Stimulated activated CD8-positive, alpha-beta memory T cell treated with anti-CD3 and anti-CD28 coated beads, Interleukin-7, amount 100 ng/mL, for 1 hour (primary cell): ENCODE data around the gene ENPP3.
"Not testable (repeated sequence)": the region's sequence is repeated elsewhere in the genome, so short reads cannot be mapped to it uniquely, and the experiment has no call there.

Experiments used
- DNase-seq, 2 donors: peaks; one replicate each; pipeline ENCODE4 v3.0.0-alpha.2; 2020; ENCODE audit warnings: low read depth in 2 of 2

ENPP3 gene

GRCh38 chr6:131736003-131736596, 99.0 kb downstream of the ENPP3 start:
- no peak for DNase-seq

GRCh38 chr6:131736811-131737210, 99.7 kb downstream of the ENPP3 start:
- no peak for DNase-seq

GRCh38 chr6:131739136-131739535, 102.0 kb downstream of the ENPP3 start:
- no peak for DNase-seq

GRCh38 chr6:131740161-131740560, 103.1 kb downstream of the ENPP3 start:
- DNase-seq, result no peak

GRCh38 chr6:131741688-131742393, 104.7 kb downstream of the ENPP3 start:
- no peak for DNase-seq

- DNase-seq, result no peak
These were observed 107.6 kb downstream of the ENPP3 start for GRCh38 chr6:131744432-131745287.

GRCh38 chr6:131745476-131745875, 108.4 kb downstream of the ENPP3 start:
- no peak for DNase-seq

- DNase-seq, result no peak
These were observed 110.8 kb downstream of the ENPP3 start for GRCh38 chr6:131747821-131748353.

- DNase-seq, result no peak
These were observed 111.9 kb downstream of the ENPP3 start for GRCh38 chr6:131749023-131749422.

- DNase-seq, result not testable (repeated sequence)
These were observed 114.1 kb downstream of the ENPP3 start for GRCh38 chr6:131751012-131751715.

GRCh38 chr6:131754088-131754487, 117.0 kb downstream of the ENPP3 start:
- DNase-seq, result no peak

GRCh38 chr6:131754715-131755567, 117.8 kb downstream of the ENPP3 start:
- DNase-seq, result no peak

GRCh38 chr6:131755597-131755996, 118.5 kb downstream of the ENPP3 start:
- no peak for DNase-seq

- no peak for DNase-seq
These were observed 118.9 kb downstream of the ENPP3 start for GRCh38 chr6:131756039-131756438.

- no peak for DNase-seq
These were observed 121.8 kb downstream of the ENPP3 start for GRCh38 chr6:131758920-131759319.

- no peak for DNase-seq
These were observed 124.1 kb downstream of the ENPP3 start for GRCh38 chr6:131761060-131761761.

- no peak for DNase-seq
These were observed 124.6 kb downstream of the ENPP3 start for GRCh38 chr6:131761762-131762067.

- no peak for DNase-seq
These were observed 125.9 kb downstream of the ENPP3 start for GRCh38 chr6:131762984-131763383.

- no peak for DNase-seq
These were observed 126.6 kb downstream of the ENPP3 start for GRCh38 chr6:131763749-131764148.

GRCh38 chr6:131764350-131764749, 127.2 kb downstream of the ENPP3 start:
- no peak for DNase-seq
